CD4-positive, alpha-beta T cell treated with Interferon gamma for 1 hour (primary cell): ENCODE measurements around the gene LPCAT3.

Source experiments
- DNase-seq: peaks from one replicate; pipeline ENCODE4 v3.0.0-alpha.2; 2020

LPCAT3 gene

GRCh38 chr12:6987956-6988553, 30.2 kb downstream of the LPCAT3 start:
- DNase-seq, result no peak

DNA sequence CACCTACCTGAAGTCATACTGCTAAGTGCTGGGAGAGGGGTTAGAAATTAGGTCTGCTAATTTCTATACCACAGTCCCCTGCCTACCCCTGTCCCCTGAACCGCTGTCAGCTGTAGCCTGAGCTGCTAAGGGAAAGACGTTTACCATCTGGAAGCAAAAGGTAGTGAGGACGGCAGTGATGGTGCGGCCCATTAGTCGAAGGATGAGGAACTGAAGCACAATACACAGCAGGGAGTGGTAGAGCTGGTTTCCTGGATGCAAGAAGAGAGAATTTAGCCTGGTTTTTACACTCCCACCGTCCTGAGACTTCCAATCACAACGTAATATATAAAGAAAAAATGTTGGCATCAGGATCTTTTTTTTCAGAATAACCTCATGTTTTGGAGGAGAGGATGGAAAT, 35.7 kb downstream of the LPCAT3 start:
- no peak for DNase-seq

DNA sequence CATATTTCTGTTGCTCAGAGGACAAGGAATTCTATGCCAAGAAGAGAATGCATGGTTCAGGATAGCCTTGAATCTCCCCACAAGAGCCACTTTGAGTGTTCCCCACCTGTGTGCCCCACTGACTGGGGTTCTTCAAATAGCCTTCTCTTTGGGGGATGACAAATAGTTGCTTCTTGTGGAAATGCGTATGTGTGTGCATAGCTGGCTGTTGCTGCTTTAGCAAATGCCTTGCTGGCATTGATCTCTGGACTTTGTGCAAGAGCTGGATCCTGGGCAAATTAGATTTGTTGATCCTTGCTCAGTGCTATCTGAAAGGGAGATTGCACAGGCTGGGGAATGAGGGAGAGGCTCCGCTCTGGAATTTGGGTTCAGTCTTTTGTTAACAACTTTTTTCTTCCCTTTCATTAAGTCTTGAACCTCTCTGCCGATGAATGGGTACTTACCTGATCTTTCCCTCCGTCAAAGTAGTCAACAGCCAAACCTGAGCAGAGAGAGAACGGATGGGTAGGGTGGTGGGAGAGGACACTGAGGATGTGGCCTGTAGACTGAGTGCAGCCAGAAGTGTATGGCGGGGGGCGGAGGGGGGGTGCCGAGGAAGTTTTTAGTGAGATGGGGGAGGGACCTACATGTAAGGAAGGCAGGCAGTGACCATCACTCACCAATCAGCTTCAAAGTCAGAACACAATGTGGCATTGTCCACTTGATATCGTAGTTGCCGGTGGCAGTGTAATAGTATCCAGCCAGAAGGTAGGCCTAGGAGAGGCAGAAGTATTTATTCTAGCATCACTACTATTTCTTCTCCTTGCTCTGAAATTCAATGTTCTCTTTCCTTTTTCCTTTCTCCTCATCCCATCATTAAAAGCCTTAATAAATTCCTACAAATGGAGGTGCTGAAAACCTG, 36.9 kb downstream of the LPCAT3 start:
- DNase-seq, result no peak

GRCh38 chr12:6980740-6981139, 37.5 kb downstream of the LPCAT3 start:
- DNase-seq, result no peak

DNA sequence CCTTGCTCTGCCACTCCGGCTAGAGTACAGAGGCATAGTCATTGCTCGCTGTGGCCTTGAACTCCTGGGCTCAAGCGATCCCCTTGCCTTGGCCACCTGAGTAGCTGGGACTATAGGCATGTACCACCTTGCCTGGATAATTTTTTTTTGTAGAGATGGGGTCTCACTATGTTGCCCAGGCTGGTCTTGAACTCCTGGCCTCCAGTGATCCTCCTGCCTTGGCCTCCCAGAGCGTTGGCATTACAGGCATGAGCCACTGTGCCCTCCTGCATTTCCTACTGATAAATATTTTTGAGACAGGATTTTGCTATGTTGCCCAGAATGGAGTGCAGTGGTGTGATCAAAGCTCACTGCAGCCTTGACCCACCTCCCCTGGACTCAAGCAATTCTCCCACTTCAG, 38.2 kb downstream of the LPCAT3 start:
- DNase-seq, result no peak

DNA sequence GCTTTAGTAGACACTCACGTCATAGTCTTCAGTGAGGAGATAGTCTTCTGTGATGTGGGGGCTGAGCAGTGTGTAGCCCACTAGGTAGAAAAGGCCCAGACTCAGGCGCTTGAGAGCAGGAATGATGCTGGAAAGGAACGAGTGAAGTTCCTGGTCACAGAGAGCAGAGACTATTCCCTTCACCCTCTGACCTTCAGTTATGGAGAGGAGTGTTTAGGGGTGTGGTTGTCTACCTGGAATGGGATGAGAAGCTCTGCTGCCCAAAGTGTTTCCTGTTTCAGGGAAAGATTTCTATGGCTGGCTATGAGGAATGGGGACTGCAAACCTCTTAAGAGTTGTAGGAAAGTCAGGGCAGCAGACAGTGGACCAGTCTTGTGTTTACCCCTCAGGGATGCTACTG, 38.8 kb downstream of the LPCAT3 start:
- no peak for DNase-seq

- DNase-seq, result no peak
Observed at GRCh38 chr12:6979021-6979420, 39.3 kb downstream of the LPCAT3 start.

DNA sequence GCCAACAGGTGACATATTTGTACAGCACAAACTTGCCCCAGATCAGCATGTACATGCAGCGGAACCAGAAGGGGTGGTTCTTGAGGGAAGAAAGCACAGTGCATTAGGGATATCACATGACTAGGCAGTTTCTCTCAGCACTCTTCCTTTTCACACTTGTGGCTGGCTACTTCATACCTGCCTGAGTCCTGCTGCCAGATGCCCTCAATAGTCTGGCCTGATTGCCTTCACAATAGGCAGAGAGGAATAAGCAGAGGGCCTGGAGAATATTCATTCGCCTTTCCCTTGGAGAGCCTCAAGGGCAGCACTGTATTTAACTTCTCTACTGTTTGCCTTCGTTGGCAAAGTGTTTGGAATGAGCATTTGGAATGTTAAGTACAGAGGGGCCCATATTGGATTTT, 39.7 kb downstream of the LPCAT3 start:
- DNase-seq, result no peak

GRCh38 chr12:6978188-6978587, 40.1 kb downstream of the LPCAT3 start:
- no peak for DNase-seq

GRCh38 chr12:6977653-6978052, 40.6 kb downstream of the LPCAT3 start:
- DNase-seq, result no peak

GRCh38 chr12:6975297-6976032, 42.8 kb downstream of the LPCAT3 start:
- DNase-seq, result no peak

DNA sequence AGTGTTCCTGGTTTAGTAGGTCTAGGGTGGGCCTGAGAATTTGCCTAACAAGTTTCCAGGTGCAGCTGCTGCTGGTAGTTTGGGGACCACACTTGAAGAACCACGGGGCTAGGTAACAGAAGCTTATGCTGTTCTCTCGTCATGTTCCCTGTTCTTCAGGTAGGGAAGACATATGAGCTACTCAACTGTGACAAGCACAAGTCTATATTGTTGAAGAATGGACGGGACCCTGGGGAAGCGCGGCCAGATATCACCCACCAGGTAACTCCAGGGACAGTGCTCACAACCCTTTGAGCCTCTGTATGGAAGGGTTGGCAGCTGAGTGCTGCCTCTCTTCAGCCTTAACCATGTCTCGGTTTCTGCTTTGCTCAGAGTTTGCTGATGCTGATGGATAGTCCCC, 44.1 kb downstream of the LPCAT3 start:
- no peak for DNase-seq

GRCh38 chr12:6970096-6970527, 48.2 kb downstream of the LPCAT3 start:
- DNase-seq, result no peak

- DNase-seq, result no peak
Observed at GRCh38 chr12:6968426-6968825, 49.9 kb downstream of the LPCAT3 start.

- no peak for DNase-seq
Observed at GRCh38 chr12:6967651-6968100, 50.6 kb downstream of the LPCAT3 start.

DNA sequence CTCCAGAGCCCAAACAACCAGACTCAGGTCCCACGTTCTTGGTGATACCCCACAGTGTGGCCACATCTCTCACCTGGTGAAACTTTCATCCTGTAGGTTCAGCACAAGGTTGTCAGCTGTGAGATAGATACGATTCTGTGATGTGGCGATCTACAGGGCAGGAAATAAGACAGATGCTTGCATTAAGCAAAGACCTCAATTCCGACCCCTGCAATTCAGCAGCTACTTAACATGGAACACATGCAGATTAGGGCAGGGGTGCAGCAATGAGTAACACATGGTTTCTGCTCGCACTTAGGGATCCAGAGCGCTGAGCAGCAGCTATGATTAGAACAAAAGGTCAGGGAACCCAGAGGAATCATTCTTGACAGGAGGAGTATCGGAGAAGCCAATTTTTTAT, 51.9 kb downstream of the LPCAT3 start:
- no peak for DNase-seq

DNA sequence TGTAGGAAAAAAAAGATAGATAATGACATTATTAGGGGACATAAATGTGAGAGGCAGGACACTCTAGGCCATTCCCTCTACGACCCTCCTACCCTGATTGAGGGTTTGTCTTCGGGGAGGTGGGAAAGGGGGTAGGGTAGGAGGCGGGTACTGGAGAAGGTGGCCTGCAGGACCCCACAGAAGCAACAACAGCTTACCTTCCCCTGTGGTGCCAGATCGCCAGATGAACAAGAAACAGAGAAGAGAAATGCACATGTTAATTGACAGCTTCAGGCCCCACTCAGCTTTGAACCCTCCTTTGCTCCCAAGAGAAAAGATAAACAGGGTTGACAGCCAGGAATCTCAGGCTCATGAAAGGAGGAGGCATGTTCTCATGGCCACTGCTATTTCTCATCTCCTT, 52.6 kb downstream of the LPCAT3 start:
- DNase-seq, result no peak

- DNase-seq, result peak; percentile 90
Observed at GRCh38 chr12:6965026-6965661, 53.1 kb downstream of the LPCAT3 start.

- no peak for DNase-seq
Observed at GRCh38 chr12:6964605-6965025, 53.7 kb downstream of the LPCAT3 start.

DNA sequence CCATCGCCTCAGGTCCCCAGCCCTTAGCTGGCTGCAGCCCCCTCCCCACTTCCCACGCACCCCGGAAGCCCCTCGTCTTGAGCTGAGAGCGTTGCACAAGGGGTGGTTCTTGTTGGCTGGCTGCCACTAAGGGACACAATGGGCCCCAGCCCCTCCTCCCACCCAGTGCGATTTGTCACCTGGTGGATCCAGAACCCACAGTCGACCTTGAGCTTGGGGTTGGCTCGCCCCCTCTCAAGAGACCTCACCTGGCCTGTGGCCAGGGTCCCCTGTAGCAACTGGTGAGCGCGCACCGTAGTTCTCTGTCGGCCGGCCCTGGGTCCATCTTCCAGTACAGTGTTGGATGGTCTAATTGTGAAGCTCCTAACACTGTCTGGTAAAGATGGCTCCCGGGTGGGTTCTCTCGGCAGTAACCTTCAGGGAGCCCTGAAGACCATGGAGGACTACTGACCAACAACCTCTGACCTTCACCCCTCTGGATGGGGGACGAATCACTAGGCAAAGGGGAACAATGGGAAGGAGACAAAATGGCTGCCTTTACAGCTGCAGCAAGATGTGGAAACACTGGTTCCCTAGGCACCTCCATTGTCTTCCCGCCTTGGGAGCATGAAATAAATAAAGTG, 54.4 kb downstream of the LPCAT3 start:
- DNase-seq, result no peak

DNA sequence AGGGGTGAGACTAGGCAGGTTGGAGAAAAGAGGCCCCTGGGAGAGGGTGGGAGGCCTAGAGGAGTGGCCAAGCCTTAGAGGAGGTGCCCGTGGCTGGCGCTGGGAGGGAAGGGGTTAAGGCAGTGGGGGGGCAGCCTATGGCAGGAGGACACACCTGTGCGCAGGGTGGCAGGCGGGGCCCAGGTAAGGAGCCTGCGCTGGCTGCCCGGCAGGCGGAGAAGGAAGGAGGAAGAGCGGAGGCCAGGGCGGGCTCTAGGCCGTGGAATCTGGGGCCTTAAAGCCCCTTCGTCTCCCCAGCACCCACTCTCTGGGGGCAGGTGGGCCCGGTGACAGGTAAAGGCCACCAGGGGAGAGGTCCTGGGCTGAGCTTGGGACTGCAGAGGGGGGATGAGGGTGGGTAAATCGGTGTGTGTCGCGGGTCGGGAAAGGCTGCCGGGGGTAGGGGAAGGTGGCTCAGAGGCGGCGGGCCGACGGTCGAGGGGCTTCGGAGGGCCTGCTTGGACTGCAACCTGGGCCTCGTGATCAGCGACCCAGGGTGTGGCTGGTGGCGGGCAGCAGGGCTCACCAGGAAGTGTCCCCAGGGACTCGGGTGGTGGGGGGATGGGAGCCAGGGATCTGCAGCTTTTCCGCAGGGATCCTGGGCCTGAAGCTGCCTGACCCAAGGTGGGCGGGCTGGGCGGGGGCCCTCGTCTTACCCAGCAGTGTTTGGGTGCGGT, 55.1 kb downstream of the LPCAT3 start:
- DNase-seq, result no peak
